Measurements from ENCODE around the gene IHH.

The IHH gene

DNA sequence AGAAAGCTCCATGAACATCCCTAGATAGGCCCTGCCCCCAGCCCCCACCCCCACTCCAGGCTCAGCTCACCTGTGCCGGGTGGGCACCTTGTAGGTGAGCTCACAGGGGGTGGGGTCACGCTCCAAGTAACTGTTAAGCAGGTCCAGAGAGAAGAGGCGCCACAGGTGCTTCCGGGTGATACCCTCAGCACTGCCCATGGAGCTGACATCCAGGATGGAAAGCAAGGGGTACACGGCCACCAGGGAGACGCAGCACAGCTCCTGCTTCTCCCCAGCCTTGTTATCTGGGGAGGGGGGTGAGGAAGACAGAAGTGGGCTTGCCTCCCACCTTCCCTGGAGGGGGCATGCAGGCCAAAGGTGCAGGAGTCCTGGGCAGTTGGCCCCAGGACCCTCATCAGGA is 41.3 kb downstream of the IHH start:
- no peak for DNase-seq (ENCODE audit: low spot score)

DNA sequence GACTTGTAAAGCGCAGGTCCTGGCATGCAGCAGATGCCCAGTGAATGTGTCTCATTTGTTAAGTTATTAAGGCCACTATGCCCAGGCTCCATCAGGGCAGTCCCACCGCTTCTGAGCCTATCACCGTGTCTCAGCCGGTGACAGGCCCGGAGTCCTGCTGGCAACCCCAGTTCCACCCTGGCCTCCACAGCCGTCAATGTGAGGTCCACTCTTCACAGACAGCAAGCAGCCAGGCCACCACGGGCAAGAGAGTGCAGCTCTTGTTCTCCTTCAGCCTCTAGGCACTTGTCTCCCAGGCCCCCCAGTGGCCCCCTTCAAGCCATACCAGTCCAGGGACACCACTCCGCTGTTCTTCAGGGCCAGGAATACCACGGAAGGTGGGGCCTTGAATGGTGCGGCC is 42.0 kb downstream of the IHH start:
- DNase-seq (ENCODE audit: low spot score): no peak

DNA sequence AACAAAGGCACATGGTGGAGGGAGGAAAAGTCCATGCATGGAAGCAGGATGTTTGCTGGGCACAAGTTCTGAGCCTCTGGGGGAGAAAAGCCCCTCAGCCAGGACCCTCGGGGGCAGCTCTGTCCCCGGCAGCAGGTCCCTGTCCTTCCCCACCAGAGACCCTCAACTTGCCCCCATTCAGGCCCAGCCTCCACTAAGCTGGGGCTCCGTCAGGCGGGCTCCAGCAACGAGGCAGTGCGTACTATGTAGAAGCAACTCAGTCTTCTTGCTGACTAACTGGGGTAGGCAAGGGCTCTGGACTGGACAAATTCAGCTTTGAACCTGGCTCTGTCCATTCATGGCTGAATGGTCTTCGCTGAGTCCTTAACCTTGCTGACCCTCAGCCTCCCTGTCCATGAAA is 42.4 kb downstream of the IHH start:
- DNase-seq (ENCODE audit: low spot score): no peak

DNA sequence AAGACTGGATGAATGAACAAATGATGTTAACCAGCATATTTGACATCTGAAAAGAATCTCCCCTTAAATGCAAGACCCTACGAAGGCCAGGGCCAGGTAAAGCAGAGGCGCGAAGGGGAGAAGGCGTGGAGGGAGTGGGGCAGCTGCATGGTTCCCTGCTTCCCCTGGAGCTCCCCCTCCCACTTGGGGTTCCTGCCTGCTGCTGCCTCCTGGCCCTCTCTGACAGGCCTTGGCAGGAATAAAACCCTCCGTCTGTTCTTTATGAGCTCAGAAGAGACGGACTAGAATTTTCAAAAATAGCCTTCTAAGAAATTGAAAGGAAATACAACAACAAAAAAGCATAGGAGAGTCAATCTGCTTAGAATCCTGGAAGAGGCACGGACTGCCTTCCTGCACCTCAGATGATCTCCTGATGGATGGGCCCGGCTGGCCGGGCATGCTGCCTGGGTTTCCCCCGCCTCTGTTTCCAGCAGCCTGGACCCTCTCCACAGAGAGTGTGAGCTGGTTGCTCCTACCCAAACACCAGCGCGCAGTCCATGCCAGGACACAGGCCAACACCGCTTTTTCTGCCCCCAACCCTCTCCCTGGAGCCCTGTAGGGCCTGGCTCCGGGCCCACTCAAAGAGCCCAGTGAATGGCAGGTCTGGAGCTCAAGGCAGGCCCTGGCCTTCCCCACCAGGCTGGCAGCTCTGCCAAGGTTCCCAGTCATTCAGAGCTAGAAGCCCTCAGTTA is 43.4 kb downstream of the IHH start:
- no peak for DNase-seq (ENCODE audit: low spot score)

DNA sequence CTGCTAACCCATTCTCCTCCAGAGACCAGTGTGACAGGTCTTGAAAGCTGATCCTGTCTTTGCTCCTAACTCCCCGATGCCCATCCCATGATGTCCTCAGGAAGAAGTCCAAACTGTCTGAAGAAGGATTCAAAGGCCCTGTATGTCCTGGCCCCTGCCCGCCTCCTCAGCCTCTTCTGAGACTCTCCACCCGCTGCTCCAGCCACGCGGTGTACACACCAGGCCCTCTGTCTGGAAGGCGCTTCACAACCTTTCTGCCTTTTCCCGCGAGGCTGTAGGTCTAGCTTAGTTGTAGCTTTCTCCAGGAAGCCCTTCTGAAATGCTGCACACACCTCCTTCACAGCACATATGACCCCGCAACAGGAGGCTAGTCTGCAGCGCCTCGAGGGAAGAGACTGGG is 44.0 kb downstream of the IHH start:
- no peak for DNase-seq (ENCODE audit: low spot score)

DNA sequence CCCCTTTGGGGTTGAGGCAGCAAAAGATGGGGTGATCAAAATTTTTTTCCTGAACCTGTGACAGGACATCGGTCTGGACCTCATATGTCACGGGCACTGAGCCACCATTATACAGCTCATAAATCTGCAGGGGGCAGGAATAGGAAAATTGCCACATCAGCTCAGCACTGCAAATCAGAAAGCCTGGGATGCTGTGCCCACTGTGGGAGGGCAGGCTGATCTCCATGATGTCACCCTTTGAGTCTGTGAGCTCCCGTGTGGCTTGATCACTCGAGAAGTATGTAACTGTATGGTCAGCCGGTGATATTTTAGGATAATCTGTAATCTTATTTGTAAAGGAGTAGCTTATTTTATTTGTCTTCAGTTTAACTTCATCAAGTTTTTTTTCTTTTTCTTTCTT is 49.8 kb downstream of the IHH start:
- DNase-seq (ENCODE audit: low spot score): no peak

DNA sequence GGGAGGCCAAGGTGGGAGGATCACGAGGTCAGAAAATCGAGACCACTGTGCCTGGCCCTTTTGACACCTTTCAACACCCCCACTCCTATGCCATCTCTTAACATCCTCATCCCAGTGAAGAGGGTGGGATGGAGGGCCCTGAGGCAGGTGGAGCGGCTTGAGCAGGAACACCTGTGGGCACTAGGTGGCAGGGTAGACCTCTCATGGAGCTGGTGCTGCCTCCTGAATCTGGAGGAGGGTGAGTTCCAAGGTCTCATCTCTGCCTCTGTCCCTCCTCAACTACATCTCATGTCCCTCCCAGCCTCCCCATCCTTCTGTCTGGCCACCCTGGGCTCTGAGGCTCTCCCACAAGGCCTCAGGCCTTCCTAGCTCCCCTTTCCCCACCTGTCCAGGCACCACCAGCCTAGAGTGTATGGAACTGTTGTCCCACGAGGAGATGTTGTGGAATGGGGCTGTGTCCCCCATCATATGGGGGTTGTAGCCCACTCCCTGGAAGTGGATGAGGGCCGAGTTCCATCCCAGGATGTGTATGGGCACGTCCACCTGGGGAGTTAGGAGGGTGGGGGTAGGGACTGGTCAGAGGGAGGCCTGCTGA is 50.5 kb downstream of the IHH start:
- no peak for DNase-seq (ENCODE audit: low spot score)

DNA sequence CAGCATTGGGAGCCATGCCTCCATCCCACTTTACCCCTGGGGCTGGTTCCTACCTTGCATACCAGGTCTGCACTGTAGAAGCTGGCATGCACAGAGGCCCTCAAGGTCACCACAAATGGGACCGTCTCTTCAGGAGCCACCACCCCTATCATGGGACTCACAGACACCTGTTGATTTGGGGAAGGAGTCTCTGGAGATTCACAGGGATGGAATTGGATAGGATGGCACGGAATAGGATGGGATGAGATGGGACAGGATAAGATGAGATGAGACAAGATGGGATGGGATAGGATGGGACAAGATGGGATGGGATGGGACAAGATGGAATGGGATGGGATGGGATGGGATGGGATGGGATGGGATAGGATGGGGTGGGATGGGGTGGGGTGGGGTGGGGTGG is 51.4 kb downstream of the IHH start:
- DNase-seq (ENCODE audit: low spot score): no peak

Data from GM03348 (cell line).